ENCODE results near the gene MTA1.

MTA1 gene

DNA sequence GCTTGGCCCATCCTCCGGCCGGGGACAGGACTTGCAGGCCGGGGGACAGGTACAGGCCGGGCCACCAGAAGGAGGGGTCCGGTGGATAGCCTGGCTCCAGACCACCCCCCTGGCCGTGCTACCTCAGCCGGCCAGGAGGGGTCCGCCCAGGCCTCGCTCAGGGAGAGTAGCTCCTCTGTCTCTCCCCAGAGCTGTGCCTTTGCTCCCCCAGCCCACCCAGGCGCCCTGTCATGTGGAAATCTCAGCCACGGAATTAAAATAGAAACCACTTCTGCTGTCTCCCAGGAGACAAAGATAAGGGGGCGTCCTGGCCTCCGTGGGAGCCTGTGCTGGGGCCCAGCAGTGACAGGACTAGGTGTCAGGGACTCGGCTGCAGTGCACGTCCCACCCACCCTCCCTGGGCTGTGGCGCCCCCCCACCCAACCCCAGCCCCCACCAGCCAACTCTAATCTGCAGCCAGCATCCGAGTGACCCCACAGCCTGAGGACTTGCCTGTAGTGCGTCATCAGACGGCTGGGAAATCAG, 51.7 kb downstream of the MTA1 start:
- Histone ChIP-seq H3F3A (ENCODE audit: control insufficient read depth, insufficient read depth) (peaks cover 6% of the 10 kb centered on the region; the same call in 1 of the 2 replicates), H3K4me3 (ENCODE audit: low read length) (no peak overlapping the region), H4K20me1 (ENCODE audit: control insufficient read depth, insufficient read depth, low read depth, low read length) (no peaks in the 10 kb centered on the region), H3K4me2 (ENCODE audit: low read length) (no peak overlapping the region), H3K27me3 (ENCODE audit: control insufficient read depth, low read length) (peaks cover 20% of the 10 kb centered on the region), H3K79me2 (ENCODE audit: control insufficient read depth, low read length) (no peaks in the 10 kb centered on the region), H3K4me1 (ENCODE audit: control insufficient read depth, low read length) (peaks cover 28% of the 10 kb centered on the region), H3K9me3 (ENCODE audit: control insufficient read depth, insufficient read depth, low read length) (no peaks in the 10 kb centered on the region), H3K9me2 (replicated peaks; ENCODE audit: control insufficient read depth, low read length) (no peaks in the 10 kb centered on the region), H3K36me3 (ENCODE audit: control insufficient read depth, low read length) (peaks cover 12% of the 10 kb centered on the region; the same call in 1 of the 2 replicates), H3K27ac (ENCODE audit: low read depth, low read length) (no peak overlapping the region)
- no peak for TF ChIP-seq EZH2phosphoT487 (IDR thresholded peaks at IDR 0.05; ENCODE audit: borderline replicate concordance, low read length)
- TF ChIP-seq, protein P1, sequence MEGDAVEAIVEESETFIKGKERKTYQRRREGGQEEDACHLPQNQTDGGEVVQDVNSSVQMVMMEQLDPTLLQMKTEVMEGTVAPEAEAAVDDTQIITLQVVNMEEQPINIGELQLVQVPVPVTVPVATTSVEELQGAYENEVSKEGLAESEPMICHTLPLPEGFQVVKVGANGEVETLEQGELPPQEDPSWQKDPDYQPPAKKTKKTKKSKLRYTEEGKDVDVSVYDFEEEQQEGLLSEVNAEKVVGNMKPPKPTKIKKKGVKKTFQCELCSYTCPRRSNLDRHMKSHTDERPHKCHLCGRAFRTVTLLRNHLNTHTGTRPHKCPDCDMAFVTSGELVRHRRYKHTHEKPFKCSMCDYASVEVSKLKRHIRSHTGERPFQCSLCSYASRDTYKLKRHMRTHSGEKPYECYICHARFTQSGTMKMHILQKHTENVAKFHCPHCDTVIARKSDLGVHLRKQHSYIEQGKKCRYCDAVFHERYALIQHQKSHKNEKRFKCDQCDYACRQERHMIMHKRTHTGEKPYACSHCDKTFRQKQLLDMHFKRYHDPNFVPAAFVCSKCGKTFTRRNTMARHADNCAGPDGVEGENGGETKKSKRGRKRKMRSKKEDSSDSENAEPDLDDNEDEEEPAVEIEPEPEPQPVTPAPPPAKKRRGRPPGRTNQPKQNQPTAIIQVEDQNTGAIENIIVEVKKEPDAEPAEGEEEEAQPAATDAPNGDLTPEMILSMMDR (IDR thresholded peaks at IDR 0.05; ENCODE audit: low read depth, low read length, poor library complexity, severe bottlenecking): no peak

DNA sequence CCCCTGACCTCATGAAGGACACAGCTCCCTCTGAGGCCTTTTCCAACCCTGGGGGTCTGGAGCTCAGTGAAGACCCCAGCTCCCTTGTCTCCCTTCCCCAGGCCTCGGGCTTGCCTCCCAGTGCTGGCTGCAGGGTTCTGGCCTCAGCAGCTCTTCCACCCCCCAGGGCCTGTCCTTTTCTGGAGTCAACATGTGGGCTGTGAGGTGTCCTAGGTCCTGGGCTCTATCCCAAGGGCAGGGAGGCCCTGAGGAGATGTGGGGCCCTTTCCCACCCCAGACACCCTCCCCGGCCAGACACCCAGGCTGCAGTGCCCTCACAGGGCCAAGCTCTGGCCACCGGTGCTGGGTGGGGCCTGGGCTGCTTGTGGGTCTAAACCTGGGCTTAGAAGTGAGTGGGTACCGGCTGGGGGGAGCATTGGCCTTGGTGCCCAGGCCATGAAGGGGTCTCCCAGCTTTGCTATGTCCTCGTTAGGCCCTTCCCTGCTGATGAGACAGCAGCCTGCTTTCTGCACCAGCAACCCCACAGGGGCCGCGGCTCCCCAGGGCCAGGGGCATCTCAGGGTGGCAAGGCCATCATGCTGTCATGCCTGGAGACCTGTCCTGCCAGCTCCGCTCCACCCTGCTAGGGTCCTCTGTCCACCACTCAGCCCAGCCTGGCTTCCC, 52.3 kb downstream of the MTA1 start:
- TF ChIP-seq, protein P1 (IDR thresholded peaks at IDR 0.05; ENCODE audit: low read depth, low read length, poor library complexity, severe bottlenecking): no peak
- TF ChIP-seq EZH2phosphoT487 (IDR thresholded peaks at IDR 0.05; ENCODE audit: borderline replicate concordance, low read length): no peak
- H3K4me2 ChIP-seq (ENCODE audit: low read length): no peak overlapping the region
- H4K20me1 ChIP-seq (ENCODE audit: control insufficient read depth, insufficient read depth, low read depth, low read length): no peaks in the 10 kb centered on the region
- H3K4me1 ChIP-seq (ENCODE audit: control insufficient read depth, low read length): peaks cover 28% of the 10 kb centered on the region
- no peaks in the 10 kb centered on the region for H3K9me2 ChIP-seq (replicated peaks; ENCODE audit: control insufficient read depth, low read length)
- H3K79me2 ChIP-seq (ENCODE audit: control insufficient read depth, low read length): no peaks in the 10 kb centered on the region
- H3K27me3 ChIP-seq (ENCODE audit: control insufficient read depth, low read length): peaks cover 26% of the 10 kb centered on the region
- H3K36me3 ChIP-seq (ENCODE audit: control insufficient read depth, low read length): peaks cover 12% of the 10 kb centered on the region; the same call in 1 of the 2 replicates
- peaks cover 6% of the 10 kb centered on the region; the same call in 1 of the 2 replicates for H3F3A ChIP-seq (ENCODE audit: control insufficient read depth, insufficient read depth)
- no peaks in the 10 kb centered on the region for H3K9me3 ChIP-seq (ENCODE audit: control insufficient read depth, insufficient read depth, low read length)
- H3K27ac ChIP-seq (ENCODE audit: low read depth, low read length): no peak overlapping the region
- H3K4me3 ChIP-seq (ENCODE audit: low read length): no peak overlapping the region

DNA sequence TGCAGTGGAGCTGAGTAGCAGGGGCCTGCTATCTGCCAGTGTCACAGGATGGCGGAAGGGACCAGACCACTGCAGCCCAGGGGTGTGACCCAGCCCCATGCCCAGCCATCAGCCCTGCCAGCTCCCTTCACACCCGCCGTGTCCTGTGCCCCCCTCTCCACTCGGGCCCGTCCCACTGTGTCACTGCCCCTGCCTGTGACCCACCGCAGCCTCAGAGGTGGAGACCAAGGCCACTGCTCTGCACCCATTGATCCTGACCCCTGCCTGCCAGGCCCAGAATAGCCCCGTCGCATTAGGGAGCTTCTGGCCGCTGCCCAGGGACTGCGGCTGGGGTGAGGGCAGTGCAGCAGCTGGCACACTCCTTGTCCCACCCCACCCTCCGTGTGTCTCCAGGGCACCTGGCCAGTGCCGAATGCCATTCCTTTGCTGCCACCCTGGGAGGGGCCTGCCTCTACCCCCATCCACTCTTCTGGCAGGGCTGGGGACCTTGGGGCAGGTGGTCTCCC, 52.9 kb downstream of the MTA1 start:
- Histone ChIP-seq H3F3A (ENCODE audit: control insufficient read depth, insufficient read depth) (peaks cover 6% of the 10 kb centered on the region; the same call in 1 of the 2 replicates), H4K20me1 (ENCODE audit: control insufficient read depth, insufficient read depth, low read depth, low read length) (no peaks in the 10 kb centered on the region), H3K27ac (ENCODE audit: low read depth, low read length) (no peak overlapping the region), H3K79me2 (ENCODE audit: control insufficient read depth, low read length) (no peaks in the 10 kb centered on the region), H3K9me3 (ENCODE audit: control insufficient read depth, insufficient read depth, low read length) (no peaks in the 10 kb centered on the region), H3K9me2 (replicated peaks; ENCODE audit: control insufficient read depth, low read length) (no peaks in the 10 kb centered on the region), H3K27me3 (ENCODE audit: control insufficient read depth, low read length) (peaks cover 30% of the 10 kb centered on the region), H3K36me3 (ENCODE audit: control insufficient read depth, low read length) (peaks cover 10% of the 10 kb centered on the region; the same call in 1 of the 2 replicates), H3K4me3 (ENCODE audit: low read length) (no peak overlapping the region), H3K4me2 (ENCODE audit: low read length) (no peak overlapping the region), H3K4me1 (ENCODE audit: control insufficient read depth, low read length) (peaks cover 28% of the 10 kb centered on the region)
- TF ChIP-seq EZH2phosphoT487 (IDR thresholded peaks at IDR 0.05; ENCODE audit: borderline replicate concordance, low read length): no peak
- TF ChIP-seq, protein P1 (IDR thresholded peaks at IDR 0.05; ENCODE audit: low read depth, low read length, poor library complexity, severe bottlenecking): no peak
